Measurements from ENCODE around the gene NRSN2.

The NRSN2 gene

DNA sequence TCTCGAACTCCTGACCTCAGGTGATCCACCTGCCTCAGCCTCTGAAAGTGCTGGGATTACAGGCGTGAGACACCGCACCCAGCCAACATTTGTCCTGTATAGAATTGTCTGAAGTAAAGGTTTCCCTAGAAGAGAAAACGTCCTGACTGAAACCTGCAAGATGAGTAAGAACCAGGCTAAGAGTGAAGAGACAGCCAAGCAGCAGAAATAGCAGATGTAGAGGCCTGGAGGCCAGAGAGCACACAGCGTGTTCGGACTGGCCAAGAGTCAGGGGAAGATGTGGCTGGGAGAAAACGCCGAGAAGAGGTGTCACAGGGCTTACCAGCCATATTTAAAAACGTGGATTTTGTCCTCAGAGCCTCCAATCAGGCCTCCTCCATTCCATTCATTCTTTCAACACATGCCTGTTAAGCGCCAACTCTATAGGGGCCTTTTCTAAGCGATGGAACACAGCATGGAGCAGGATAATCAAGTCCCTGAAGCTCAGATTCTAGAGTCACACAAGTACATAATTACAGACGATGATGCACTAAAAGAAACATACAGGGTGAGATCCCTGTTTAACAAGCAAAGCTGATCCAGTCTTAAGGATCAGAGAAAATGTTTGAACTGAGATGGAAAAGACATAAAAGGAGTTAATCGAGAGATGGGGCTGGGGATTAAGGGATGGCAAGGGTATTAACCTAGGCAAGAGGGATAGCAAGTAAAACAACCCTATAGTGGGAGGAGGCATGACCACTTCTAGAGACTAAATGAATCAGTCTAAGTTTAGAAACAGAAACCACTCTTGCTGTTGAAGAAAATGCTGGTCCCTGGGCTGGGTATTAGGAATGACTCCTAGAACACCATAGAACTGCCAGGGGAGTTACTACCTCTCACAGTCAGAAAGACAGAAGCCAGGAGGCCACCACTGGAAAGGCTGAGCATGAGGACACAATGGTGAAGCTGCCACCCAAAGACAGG is 44.7 kb upstream of the NRSN2 start:
- H3K4me1 ChIP-seq (ENCODE audit: control insufficient read depth in 1 of 2, insufficient read depth in 2 of 2, low read length in 2 of 2): peaks cover 18 to 19% of the 10 kb centered on the region in 2 experiments
- H3K18ac ChIP-seq (ENCODE audit: low read length): no peak overlapping the region
- no peak overlapping the region for H3K27ac ChIP-seq (ENCODE audit: low read depth, low read length)
- H3K9ac ChIP-seq (ENCODE audit: low read length): no peak overlapping the region
- H4K12ac ChIP-seq (ENCODE audit: low read depth, low read length): no peak overlapping the region
- H3K23ac ChIP-seq (ENCODE audit: low read length): no peak overlapping the region
- no peak overlapping the region for H4K8ac ChIP-seq (ENCODE audit: low read depth, low read length)
- no peaks in the 10 kb centered on the region for H3K36me3 ChIP-seq (ENCODE audit: control insufficient read depth in 1 of 2, insufficient read depth in 2 of 2, low read length in 2 of 2)
- H2AK5ac ChIP-seq (ENCODE audit: low read length): no peak overlapping the region
- no peak overlapping the region for H3K4me3 ChIP-seq (ENCODE audit: low read depth, low read length)
- peaks cover 2% of the 10 kb centered on the region for H3K9me3 ChIP-seq (ENCODE audit: insufficient read depth, low read depth, low read length)
- no peak overlapping the region for H2BK5ac ChIP-seq (ENCODE audit: low read depth, low read length, poor library complexity)
- no peak overlapping the region for H2AFZ ChIP-seq (ENCODE audit: insufficient read depth, low read length, poor library complexity)
- no peak overlapping the region for H3K14ac ChIP-seq (ENCODE audit: low read length)
- H3K79me1 ChIP-seq (ENCODE audit: low read length): peaks cover 9% of the 10 kb centered on the region
- H3K27me3 ChIP-seq (ENCODE audit: insufficient read depth, low read length): no peaks in the 10 kb centered on the region
- no CpG with 5 or more reads among the region's 13 CpGs for WGBS (ENCODE audit: extremely low coverage, insufficient coverage, insufficient read length)
- H3K4ac ChIP-seq (ENCODE audit: low read depth, low read length): no peak overlapping the region
- H3K4me2 ChIP-seq (ENCODE audit: low read length): no peak overlapping the region
- DNase-seq: peak; percentile 14 to 48
- H4K91ac ChIP-seq (ENCODE audit: low read depth, low read length): no peak overlapping the region
- H2BK12ac ChIP-seq (ENCODE audit: low read length): no peak overlapping the region
- peaks cover 11% of the 10 kb centered on the region for H3K79me2 ChIP-seq (ENCODE audit: control insufficient read depth, insufficient read depth, low read length, poor library complexity)
- H2BK120ac ChIP-seq (ENCODE audit: insufficient read depth, low read length, poor library complexity): no peak overlapping the region

DNA sequence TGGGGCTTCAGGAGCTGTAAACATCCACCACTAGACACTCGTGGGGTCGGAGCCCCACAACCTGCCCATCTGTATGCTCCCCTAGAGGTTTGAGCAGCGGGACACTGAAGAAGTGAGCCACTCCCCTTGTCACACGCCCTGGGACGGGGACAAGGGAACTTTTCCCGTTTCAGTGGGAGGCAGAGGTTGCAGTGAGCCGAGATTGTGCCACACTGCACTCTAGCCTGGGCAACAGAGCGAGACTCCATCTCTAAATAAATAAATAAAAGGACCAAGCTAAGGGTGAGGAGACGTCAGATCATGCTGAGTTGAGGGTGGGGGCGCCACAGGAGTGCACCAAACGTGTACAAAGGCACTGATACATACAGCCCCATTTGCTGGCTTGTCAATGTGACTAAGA is 41.2 kb upstream of the NRSN2 start:
- H4K91ac ChIP-seq (ENCODE audit: low read depth, low read length): no peak overlapping the region
- peaks cover 6 to 13% of the 10 kb centered on the region in 2 experiments for H3K4me1 ChIP-seq (ENCODE audit: control insufficient read depth in 1 of 2, insufficient read depth in 2 of 2, low read length in 2 of 2)
- H2BK120ac ChIP-seq (ENCODE audit: insufficient read depth, low read length, poor library complexity): no peak overlapping the region
- H3K4me2 ChIP-seq (ENCODE audit: low read length): no peak overlapping the region
- H3K79me1 ChIP-seq (ENCODE audit: low read length): peaks cover 8% of the 10 kb centered on the region
- H2BK12ac ChIP-seq (ENCODE audit: low read length): no peak overlapping the region
- no peak for DNase-seq
- H3K36me3 ChIP-seq (ENCODE audit: control insufficient read depth in 1 of 2, insufficient read depth in 2 of 2, low read length in 2 of 2): no peaks in the 10 kb centered on the region
- H3K18ac ChIP-seq (ENCODE audit: low read length): no peak overlapping the region
- no peak overlapping the region for H3K27ac ChIP-seq (ENCODE audit: low read depth, low read length)
- H2AFZ ChIP-seq (ENCODE audit: insufficient read depth, low read length, poor library complexity): no peak overlapping the region
- no peak overlapping the region for H3K4me3 ChIP-seq (ENCODE audit: low read depth, low read length)
- no CpG with 5 or more reads among the region's 11 CpGs for WGBS (ENCODE audit: extremely low coverage, insufficient coverage, insufficient read length)
- no peak overlapping the region for H3K9ac ChIP-seq (ENCODE audit: low read length)
- no peak overlapping the region for H4K8ac ChIP-seq (ENCODE audit: low read depth, low read length)
- H3K23ac ChIP-seq (ENCODE audit: low read length): no peak overlapping the region
- no peaks in the 10 kb centered on the region for H3K9me3 ChIP-seq (ENCODE audit: insufficient read depth, low read depth, low read length)
- no peak overlapping the region for H3K4ac ChIP-seq (ENCODE audit: low read depth, low read length)
- no peaks in the 10 kb centered on the region for H3K79me2 ChIP-seq (ENCODE audit: control insufficient read depth, insufficient read depth, low read length, poor library complexity)
- H4K12ac ChIP-seq (ENCODE audit: low read depth, low read length): no peak overlapping the region
- no peak overlapping the region for H2BK5ac ChIP-seq (ENCODE audit: low read depth, low read length, poor library complexity)
- H3K14ac ChIP-seq (ENCODE audit: low read length): no peak overlapping the region
- H2AK5ac ChIP-seq (ENCODE audit: low read length): no peak overlapping the region
- no peaks in the 10 kb centered on the region for H3K27me3 ChIP-seq (ENCODE audit: insufficient read depth, low read length)

DNA sequence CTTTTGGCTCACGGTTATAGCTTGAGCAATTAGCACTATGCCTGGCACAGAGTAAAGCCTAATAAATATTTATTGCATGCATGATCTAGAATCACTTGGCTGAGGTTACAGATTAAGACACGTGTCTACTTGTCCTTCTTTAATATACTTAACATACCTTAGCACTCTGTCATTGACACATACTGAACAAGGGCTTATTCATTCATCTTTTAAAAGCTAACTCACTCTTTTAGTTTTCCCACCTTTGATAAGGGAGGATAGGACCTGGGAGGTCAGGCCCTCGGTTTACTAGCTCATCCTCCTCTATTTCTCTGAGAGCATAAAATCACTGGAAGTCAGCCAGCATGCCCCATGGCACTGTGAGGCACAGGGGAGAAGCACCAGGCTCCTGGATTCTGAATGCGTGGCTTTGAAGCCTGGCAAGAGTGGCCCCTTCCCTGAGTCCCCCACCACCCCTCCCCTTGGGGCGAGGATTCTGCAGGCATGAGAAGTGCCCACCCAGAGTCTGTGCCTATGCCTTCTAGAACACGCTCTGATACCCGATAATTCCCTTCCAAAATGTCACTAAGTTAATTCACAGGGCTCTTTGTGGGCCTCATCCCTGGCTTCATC is 38.4 kb upstream of the NRSN2 start:
- Histone ChIP-seq H3K23ac (ENCODE audit: low read length) (no peak overlapping the region), H2BK12ac (ENCODE audit: low read length) (no peak overlapping the region), H4K12ac (ENCODE audit: low read depth, low read length) (no peak overlapping the region), H3K4me3 (ENCODE audit: low read depth, low read length) (no peak overlapping the region), H3K9me3 (ENCODE audit: insufficient read depth, low read depth, low read length) (no peaks in the 10 kb centered on the region), H2BK5ac (ENCODE audit: low read depth, low read length, poor library complexity) (no peak overlapping the region), H3K36me3 (ENCODE audit: control insufficient read depth in 1 of 2, insufficient read depth in 2 of 2, low read length in 2 of 2) (no peaks in the 10 kb centered on the region), H2BK120ac (ENCODE audit: insufficient read depth, low read length, poor library complexity) (no peak overlapping the region), H3K79me1 (ENCODE audit: low read length) (peaks cover 8% of the 10 kb centered on the region), H3K27me3 (ENCODE audit: insufficient read depth, low read length) (no peaks in the 10 kb centered on the region), H3K27ac (ENCODE audit: low read depth, low read length) (no peak overlapping the region), H3K4me1 (ENCODE audit: control insufficient read depth in 1 of 2, insufficient read depth in 2 of 2, low read length in 2 of 2) (peaks cover 0 to 6% of the 10 kb centered on the region in 2 experiments), H2AK5ac (ENCODE audit: low read length) (no peak overlapping the region), H3K4ac (ENCODE audit: low read depth, low read length) (no peak overlapping the region), H2AFZ (ENCODE audit: insufficient read depth, low read length, poor library complexity) (no peak overlapping the region), H3K9ac (ENCODE audit: low read length) (no peak overlapping the region), H3K18ac (ENCODE audit: low read length) (no peak overlapping the region), H4K8ac (ENCODE audit: low read depth, low read length) (no peak overlapping the region), H3K14ac (ENCODE audit: low read length) (no peak overlapping the region), H3K4me2 (ENCODE audit: low read length) (no peak overlapping the region), H3K79me2 (ENCODE audit: control insufficient read depth, insufficient read depth, low read length, poor library complexity) (no peaks in the 10 kb centered on the region), H4K91ac (ENCODE audit: low read depth, low read length) (no peak overlapping the region)
- no CpG with 5 or more reads among the region's 7 CpGs for WGBS (ENCODE audit: extremely low coverage, insufficient coverage, insufficient read length)
- no peak for DNase-seq

DNA sequence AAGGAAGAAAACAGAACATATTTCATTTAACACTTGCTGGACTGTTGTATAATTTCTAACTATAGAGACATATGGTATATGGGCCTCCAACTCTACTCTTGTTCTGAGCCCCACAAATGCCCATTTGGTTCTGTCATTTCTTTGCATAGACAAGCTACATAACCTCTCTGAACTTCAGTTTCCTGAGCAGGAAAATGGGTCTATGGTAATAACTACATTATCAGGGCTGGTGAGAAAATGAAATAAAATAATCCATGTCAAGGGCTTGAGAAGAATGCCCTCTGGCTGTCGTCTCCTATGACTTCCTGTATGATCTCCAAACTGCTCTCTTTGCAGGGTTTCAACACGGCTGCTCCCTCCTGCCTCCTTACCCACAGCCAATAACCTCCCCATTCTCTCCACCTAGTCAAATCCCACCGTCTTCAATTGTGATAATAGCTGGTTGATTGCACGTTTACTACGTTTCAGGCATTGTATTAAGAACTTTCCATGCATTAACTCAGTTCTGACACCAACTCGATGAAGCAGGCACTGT is 37.5 kb upstream of the NRSN2 start:
- Histone ChIP-seq H3K4me3 (ENCODE audit: low read depth, low read length) (no peak overlapping the region), H4K12ac (ENCODE audit: low read depth, low read length) (peak overlapping the region; percentile 74), H3K9ac (ENCODE audit: low read length) (no peak overlapping the region), H4K91ac (ENCODE audit: low read depth, low read length) (peak overlapping the region; percentile 86), H2BK5ac (ENCODE audit: low read depth, low read length, poor library complexity) (peak overlapping the region; percentile 84), H3K27me3 (ENCODE audit: insufficient read depth, low read length) (no peaks in the 10 kb centered on the region), H3K4ac (ENCODE audit: low read depth, low read length) (no peak overlapping the region), H3K36me3 (ENCODE audit: control insufficient read depth in 1 of 2, insufficient read depth in 2 of 2, low read length in 2 of 2) (no peaks in the 10 kb centered on the region), H3K27ac (ENCODE audit: low read depth, low read length) (peak overlapping the region; percentile 67), H3K79me1 (ENCODE audit: low read length) (peaks cover 8% of the 10 kb centered on the region), H2AK5ac (ENCODE audit: low read length) (no peak overlapping the region), H2AFZ (ENCODE audit: insufficient read depth, low read length, poor library complexity) (peak overlapping the region; percentile 88), H2BK12ac (ENCODE audit: low read length) (no peak overlapping the region), H3K14ac (ENCODE audit: low read length) (peak overlapping the region; percentile 68), H2BK120ac (ENCODE audit: insufficient read depth, low read length, poor library complexity) (peak overlapping the region; percentile 72), H4K8ac (ENCODE audit: low read depth, low read length) (peak overlapping the region; percentile 87), H3K18ac (ENCODE audit: low read length) (no peak overlapping the region), H3K23ac (ENCODE audit: low read length) (no peak overlapping the region), H3K9me3 (ENCODE audit: insufficient read depth, low read depth, low read length) (no peaks in the 10 kb centered on the region), H3K4me2 (ENCODE audit: low read length) (peak overlapping the region; percentile 77), H3K4me1 (ENCODE audit: control insufficient read depth in 1 of 2, insufficient read depth in 2 of 2, low read length in 2 of 2) (peaks cover 0 to 6% of the 10 kb centered on the region in 2 experiments), H3K79me2 (ENCODE audit: control insufficient read depth, insufficient read depth, low read length, poor library complexity) (no peaks in the 10 kb centered on the region)
- no CpG with 5 or more reads among the region's 6 CpGs for WGBS (ENCODE audit: extremely low coverage, insufficient coverage, insufficient read length)
- DNase-seq: no peak

Data from trophoblast cell (in vitro differentiated cells and primary cell).